ENCODE results near the gene PPP5C. TPM values are rescaled to one million over a fixed set of nuclear protein-coding genes. Genes with fewer than 3 reads are reported as not detected.
"Not testable (repeated sequence)": the region's sequence is repeated elsewhere in the genome, so short reads cannot be mapped to it uniquely, and the experiment has no call there.

Gene PPP5C
- total and polyA plus RNA-seq, 5 donors: 62.4 to 74.1 (median 64.1) TPM

DNA sequence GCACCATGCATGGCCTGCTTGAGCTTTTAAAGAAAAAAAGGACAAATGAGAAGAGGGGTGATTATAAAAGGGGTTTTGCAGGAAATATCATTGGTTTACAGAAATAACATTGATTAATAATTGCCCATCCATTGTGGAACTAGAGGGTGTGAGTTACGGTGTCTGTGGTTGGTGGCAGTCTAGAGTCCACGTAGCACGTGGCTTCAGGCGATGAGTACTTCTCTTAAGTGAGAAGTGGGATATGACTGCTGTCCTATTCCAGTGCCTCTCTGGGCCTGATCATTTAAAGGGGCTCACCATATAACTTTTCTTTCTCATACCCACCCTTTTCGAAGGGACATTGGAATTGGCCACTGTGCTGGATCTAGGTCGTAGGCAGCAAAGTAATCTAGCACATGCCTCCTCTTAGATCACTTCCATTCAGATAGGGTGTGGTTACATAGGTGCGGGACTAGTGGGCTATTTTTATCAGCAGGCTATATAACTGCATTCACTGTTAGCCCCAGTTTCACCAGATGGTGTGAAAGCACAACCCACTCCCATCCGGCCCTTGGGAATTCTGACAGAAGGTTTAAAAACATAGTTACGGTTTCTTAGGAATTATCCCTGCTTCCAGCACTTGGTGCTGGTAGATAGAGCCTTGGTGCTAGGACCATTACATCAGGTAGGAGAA, 19.9 kb downstream of the PPP5C start:
- Histone ChIP-seq H3K27ac (ENCODE audit: low read length) (no peak overlapping the region), H3K27me3 (ENCODE audit: control insufficient read depth, insufficient read depth) (no peaks in the 10 kb centered on the region), H3K9me3 (ENCODE audit: control insufficient read depth, low read length) (no peaks in the 10 kb centered on the region), H3K4me3 (ENCODE audit: low read length) (no peak overlapping the region), H3K4me1 (ENCODE audit: control insufficient read depth, insufficient read depth, low read length) (no peaks in the 10 kb centered on the region)
- WGBS: 71% methylated on average over 9 of the region's 9 CpGs
- intact Hi-C loops (cut with DNase I): no loop called here
- ATAC-seq (no peak), DNase-seq (no peak)

DNA sequence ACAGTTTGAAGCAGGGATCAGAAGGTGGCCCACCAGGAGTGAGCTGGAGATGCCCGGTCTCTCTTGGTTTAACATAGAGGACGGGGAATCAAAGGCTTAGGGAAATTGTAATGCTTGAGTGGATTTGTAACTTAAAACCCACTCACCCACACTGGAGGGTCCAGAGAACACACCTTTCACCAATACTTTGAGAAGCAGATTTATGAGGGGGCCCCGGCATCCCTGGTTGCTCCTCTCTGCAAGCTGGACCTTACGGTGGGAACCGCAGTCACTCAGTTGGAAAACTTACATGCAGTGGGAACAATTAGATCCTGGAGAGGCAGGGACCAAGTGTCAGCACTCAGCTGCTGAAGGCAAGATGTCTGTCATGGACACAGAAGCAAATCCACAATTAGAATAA, 20.5 kb downstream of the PPP5C start:
- DNase-seq: no peak

DNA sequence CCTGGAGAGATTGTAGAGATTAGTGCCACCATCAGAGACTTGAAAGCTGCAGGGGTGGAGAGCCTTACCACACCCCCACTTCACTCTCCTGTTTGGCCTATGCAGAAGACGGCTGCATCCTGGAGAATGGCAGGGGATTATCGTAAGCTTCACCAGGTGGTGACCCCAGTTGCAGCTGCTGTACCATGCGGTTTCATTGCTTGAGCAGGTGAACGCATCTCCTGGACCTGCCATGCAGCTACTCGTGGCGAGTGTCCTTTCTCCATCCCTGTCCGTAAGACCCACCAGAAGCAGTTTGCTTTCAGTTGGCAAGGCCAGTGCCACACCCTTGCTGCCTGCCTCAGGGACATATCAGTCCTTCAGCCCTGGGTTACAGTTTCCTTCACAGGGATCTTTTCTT, 21.2 kb downstream of the PPP5C start:
- WGBS: 86% methylated on average over 7 of the region's 7 CpGs
- DNase-seq (peak in 1 of 3 donors; percentile 4), ATAC-seq (no peak)
- no peak overlapping the region for H3K27ac ChIP-seq (ENCODE audit: low read length)
- peaks cover 5% of the 10 kb centered on the region for H3K4me1 ChIP-seq (ENCODE audit: control insufficient read depth, insufficient read depth, low read length)
- intact Hi-C loops (cut with DNase I): no loop called here
- no peaks in the 10 kb centered on the region for H3K27me3 ChIP-seq (ENCODE audit: control insufficient read depth, insufficient read depth)
- H3K9me3 ChIP-seq (ENCODE audit: control insufficient read depth, low read length): no peaks in the 10 kb centered on the region
- H3K4me3 ChIP-seq (ENCODE audit: low read length): no peak overlapping the region

More for the DNA sequence above, 20.5 kb downstream of the PPP5C start:
- ATAC-seq: no peak
- Histone ChIP-seq H3K27me3 (ENCODE audit: control insufficient read depth, insufficient read depth) (no peaks in the 10 kb centered on the region), H3K27ac (ENCODE audit: low read length) (no peak overlapping the region), H3K4me1 (ENCODE audit: control insufficient read depth, insufficient read depth, low read length) (no peaks in the 10 kb centered on the region), H3K4me3 (ENCODE audit: low read length) (no peak overlapping the region), H3K9me3 (ENCODE audit: control insufficient read depth, low read length) (no peaks in the 10 kb centered on the region)
- intact Hi-C loops (cut with DNase I): no loop called here
- 86% methylated on average over 5 of the region's 5 CpGs for WGBS

DNA sequence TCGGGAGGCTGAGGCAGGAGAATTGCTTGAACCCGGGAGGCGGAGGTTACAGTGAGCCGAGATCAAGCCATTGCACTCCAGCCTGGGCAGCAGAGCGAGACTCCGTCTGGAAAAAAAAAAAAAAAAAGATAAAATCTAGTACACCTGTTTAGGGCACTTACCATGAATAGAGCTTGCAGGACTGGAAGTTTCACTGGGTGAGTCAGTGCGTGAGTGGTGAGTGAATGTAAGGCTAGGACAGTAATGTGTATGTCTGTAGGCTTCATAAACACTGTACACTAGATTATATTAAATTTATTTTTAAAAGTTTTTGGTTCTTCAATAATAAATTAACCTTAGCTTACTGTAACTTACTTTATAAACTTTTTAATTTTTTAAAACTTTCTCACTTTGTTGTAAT, 22.9 kb downstream of the PPP5C start:
- H3K4me1 ChIP-seq (ENCODE audit: control insufficient read depth, insufficient read depth, low read length): peaks cover 5% of the 10 kb centered on the region
- H3K4me3 ChIP-seq (ENCODE audit: low read length): no peak overlapping the region
- intact Hi-C loops (cut with DNase I): no loop called here
- H3K27me3 ChIP-seq (ENCODE audit: control insufficient read depth, insufficient read depth): no peaks in the 10 kb centered on the region
- ATAC-seq (no peak), DNase-seq (no peak)
- no peak overlapping the region for H3K27ac ChIP-seq (ENCODE audit: low read length)
- no peaks in the 10 kb centered on the region for H3K9me3 ChIP-seq (ENCODE audit: control insufficient read depth, low read length)
- 94% methylated on average over 7 of the region's 7 CpGs for WGBS

DNA sequence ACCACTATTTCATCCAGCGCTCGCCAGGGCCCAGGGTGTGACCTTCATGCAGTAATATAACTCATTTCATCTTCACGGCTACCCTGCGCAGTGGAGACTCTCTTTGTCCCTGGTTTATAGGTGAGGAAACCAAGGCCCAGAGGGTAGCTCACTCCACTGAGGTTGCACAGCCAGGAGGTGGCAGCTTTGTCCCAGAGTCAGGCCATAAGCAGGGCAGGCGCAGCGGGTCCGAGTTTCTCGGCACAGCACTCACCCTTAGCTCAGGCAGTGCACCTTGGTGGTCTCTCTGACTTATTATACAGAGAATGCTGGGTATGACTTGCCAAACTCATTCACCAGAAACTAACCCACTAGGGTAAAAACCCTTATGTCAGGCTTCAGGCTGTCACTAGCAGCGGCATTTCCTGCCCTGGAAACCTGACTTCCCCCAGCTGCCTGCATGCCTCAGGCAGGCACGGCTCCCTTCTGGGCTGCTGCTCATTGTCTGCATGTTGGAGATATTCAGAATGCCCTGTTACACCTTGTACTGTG, 24.5 kb downstream of the PPP5C start:
- WGBS: 64% methylated on average over 10 of the region's 10 CpGs
- no peak overlapping the region for H3K4me3 ChIP-seq (ENCODE audit: low read length)
- peaks cover 5% of the 10 kb centered on the region for H3K4me1 ChIP-seq (ENCODE audit: control insufficient read depth, insufficient read depth, low read length)
- no peak for ATAC-seq
- peak in 1 of 3 donors; percentile 33 for DNase-seq
- H3K27me3 ChIP-seq (ENCODE audit: control insufficient read depth, insufficient read depth): no peaks in the 10 kb centered on the region
- intact Hi-C loops (cut with DNase I): no loop called here
- H3K9me3 ChIP-seq (ENCODE audit: control insufficient read depth, low read length): no peaks in the 10 kb centered on the region
- no peak overlapping the region for H3K27ac ChIP-seq (ENCODE audit: low read length)

DNA sequence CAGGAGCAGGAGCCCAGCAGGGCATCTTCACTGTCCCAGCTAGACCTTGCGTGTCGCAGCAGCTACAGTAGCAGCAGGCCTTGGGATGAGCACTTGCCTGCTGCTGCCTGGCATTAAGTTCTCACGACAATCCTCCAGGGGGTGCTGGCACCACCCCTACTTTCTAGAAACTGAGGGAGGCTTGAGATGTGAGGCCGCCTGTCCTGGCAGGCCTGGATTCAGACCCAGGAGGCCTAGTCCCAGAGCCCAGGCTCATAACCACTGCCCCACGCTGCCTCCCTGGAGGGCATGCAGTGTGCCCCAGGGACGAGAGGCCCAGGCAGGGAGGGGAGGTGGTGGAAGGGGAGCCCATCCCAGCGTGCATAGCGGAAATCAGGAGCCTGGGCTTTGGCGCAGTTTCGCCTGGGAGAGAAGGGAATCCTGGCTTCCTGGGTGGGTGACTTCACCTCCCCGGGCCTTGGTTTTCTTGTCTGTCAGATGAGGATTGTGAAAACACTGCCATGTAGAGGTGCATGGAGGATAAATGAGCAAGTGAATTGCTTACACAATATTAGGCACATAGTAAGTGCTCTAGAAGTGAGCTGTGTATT, 26.1 kb downstream of the PPP5C start:
- Histone ChIP-seq H3K27ac (ENCODE audit: low read length) (peak overlapping the region; percentile 63), H3K4me1 (ENCODE audit: control insufficient read depth, insufficient read depth, low read length) (peaks cover 8% of the 10 kb centered on the region), H3K4me3 (ENCODE audit: low read length) (no peak overlapping the region), H3K9me3 (ENCODE audit: control insufficient read depth, low read length) (no peaks in the 10 kb centered on the region), H3K27me3 (ENCODE audit: control insufficient read depth, insufficient read depth) (no peaks in the 10 kb centered on the region)
- intact Hi-C loops (cut with DNase I): no loop called here
- ATAC-seq (no peak), DNase-seq (peak in 1 of 3 donors; percentile 56)
- WGBS: 66% methylated on average over 11 of the region's 11 CpGs

DNA sequence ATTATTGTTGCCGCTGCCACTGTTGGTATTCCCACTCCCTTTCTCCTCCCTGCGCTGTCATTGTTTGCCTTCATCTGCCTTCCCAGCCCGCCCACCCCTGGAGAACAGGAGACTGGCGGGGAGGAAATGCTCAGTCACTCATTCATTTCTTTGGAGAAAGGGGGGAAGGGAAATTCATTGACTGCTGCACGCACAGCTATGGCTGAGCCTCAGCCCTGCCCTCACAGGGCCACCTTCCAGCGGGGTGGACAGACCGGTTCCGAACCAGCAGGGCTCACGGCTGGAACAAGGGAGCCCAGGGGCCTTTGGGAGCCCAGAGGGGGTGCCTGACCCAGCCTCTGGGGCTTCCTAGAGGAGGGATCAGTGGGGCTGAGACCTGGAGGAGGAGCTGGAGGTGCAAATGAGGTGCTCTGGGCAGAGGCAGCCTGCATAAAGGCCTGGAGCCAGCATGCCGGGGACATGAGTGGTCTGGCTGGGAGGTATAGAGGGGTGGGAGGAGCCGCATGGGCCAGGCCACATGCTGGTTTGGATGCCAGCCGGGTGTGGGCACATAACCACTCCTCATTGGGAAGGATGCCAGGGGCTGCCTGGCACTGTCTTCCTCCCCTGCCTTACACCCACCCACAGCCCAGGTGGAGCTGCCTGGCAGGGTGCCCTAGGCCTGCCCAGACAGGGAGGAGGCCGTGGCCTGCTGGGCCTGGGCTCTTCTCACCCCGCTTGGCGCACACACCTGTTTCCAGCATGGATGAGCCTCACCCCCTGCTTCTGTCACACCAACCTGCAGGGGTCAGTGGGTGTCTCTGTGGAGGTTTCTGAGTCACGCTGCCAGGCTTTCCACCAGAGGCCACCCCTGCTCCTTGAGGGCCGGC, 26.8 kb downstream of the PPP5C start:
- intact Hi-C loops (cut with DNase I): no loop called here
- Histone ChIP-seq H3K9me3 (ENCODE audit: control insufficient read depth, low read length) (no peaks in the 10 kb centered on the region), H3K4me1 (ENCODE audit: control insufficient read depth, insufficient read depth, low read length) (peaks cover 8% of the 10 kb centered on the region), H3K4me3 (ENCODE audit: low read length) (no peak overlapping the region), H3K27ac (ENCODE audit: low read length) (peak overlapping the region; percentile 22), H3K27me3 (ENCODE audit: control insufficient read depth, insufficient read depth) (no peaks in the 10 kb centered on the region)
- WGBS: 50% methylated on average over 17 of the region's 17 CpGs
- ATAC-seq (peak; percentile 68), DNase-seq (peak; percentile 65 to 91 (median 81))

DNA sequence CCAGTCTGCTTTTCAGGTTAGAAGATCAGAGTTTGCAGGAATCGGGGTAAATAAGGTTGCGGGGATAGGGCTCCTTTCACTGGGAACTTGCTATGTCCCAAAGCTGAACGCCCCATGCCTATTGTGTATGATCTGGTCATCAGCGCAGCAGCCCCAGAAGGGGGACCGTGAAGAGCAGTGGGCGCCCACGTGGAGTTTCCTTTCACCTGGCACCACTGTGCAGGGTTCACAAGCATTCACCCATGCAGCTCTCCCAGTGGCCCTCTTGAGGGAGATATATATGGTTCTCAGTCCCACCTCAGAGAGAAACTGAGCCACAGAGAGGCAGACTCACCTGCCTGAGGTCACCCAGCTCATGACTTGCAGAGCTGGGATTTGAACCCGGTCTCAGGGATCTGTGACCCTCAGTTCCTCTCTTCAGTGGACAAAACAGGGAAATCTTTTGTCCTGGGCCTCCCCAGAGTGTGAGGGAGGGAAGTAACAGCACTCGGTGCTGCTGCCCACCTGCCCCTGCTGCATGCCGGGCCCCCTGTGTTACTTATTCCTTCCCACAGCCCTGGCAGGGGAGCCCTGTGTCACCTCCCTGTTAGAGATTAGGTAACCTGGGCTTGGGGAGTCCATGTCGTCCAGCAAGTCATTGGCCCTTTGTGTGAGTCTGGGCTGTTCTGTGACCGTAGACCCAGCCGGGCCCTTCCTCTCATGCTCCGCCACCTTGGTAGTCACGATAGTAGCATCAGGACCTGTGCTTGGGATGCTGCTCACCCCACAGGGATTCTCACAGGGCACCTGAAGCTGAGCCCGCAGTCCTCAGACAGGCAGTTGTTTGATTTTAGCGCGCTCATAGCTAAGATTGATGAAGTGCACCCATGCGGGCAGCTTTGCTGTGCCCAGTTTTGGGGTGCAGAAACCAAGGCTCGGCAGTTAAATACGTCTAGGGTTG, 27.9 kb downstream of the PPP5C start:
- peaks cover 8% of the 10 kb centered on the region for H3K4me1 ChIP-seq (ENCODE audit: control insufficient read depth, insufficient read depth, low read length)
- intact Hi-C loops (cut with DNase I): no loop called here
- H3K9me3 ChIP-seq (ENCODE audit: control insufficient read depth, low read length): no peaks in the 10 kb centered on the region
- H3K27me3 ChIP-seq (ENCODE audit: control insufficient read depth, insufficient read depth): no peaks in the 10 kb centered on the region
- H3K27ac ChIP-seq (ENCODE audit: low read length): no peak overlapping the region
- no peak overlapping the region for H3K4me3 ChIP-seq (ENCODE audit: low read length)
- no peak for ATAC-seq
- WGBS: 93% methylated on average over 21 of the region's 21 CpGs
- no peak for DNase-seq

DNA sequence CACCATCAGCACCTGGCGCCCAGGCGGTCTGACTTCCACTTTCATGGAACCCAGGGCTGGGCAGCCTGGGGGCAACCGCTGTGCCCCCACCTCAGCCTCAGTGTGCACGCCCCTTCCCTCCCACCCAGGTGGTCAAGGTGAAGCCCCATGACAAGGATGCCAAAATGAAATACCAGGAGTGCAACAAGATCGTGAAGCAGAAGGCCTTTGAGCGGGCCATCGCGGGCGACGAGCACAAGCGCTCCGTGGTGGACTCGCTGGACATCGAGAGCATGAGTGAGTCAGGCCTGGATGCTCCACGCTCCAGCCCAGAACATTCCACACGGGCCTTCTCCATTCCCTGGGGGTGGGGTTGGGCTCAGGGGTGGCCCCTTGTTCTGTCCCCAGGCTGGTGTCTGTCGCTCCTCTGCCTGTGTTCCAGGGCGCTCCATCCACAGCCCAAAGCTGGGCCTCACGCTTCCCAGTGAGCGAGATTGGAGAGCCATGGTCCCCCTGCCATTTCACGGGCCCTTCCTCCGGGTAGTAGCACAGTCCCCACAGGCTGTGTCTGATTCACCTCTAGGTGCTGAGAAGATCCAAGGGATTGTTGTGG, 28.7 kb downstream of the PPP5C start:
- H3K4me1 ChIP-seq (ENCODE audit: control insufficient read depth, insufficient read depth, low read length); ATAC-seq: not testable (repeated sequence)

More for the DNA sequence above, 28.7 kb downstream of the PPP5C start:
- H3K4me3 ChIP-seq (ENCODE audit: low read length); H3K27ac ChIP-seq (ENCODE audit: low read length); H3K27me3 ChIP-seq (ENCODE audit: control insufficient read depth, insufficient read depth); intact Hi-C loops (cut with DNase I); H3K9me3 ChIP-seq (ENCODE audit: control insufficient read depth, low read length): not testable (repeated sequence)
- WGBS: 96% methylated on average over 22 of the region's 22 CpGs
- DNase-seq: peak in 1 of 3 donors; percentile 40
